Colonic mucosa (tissue), 4 donors: ENCODE measurements around the gene MAP2K5. TPM values are rescaled to one million over a fixed set of nuclear protein-coding genes. Genes with fewer than 3 reads are reported as not detected.

Source experiments
- DNase-seq: peaks from one replicate; pipeline ENCODE4 v3.0.0-alpha.2; 2020
- H3K27ac ChIP-seq: fragments of 200-600 bp; one replicate; pipeline ENCODE4 v1.8.0; 2021
- H3K27me3 ChIP-seq: fragments of 200-600 bp; one replicate; pipeline ENCODE4 v1.8.0; 2021
- H3K36me3 ChIP-seq: fragments of 200-600 bp; one replicate; pipeline ENCODE4 v1.8.0; 2021
- H3K4me1 ChIP-seq: fragments of 200-600 bp; one replicate; pipeline ENCODE4 v1.8.0; 2021; ENCODE audit warnings: mild to moderate bottlenecking
- H3K4me3 ChIP-seq: fragments of 200-600 bp; one replicate; pipeline ENCODE4 v1.8.0; 2021
- H3K9ac ChIP-seq, 2 donors: one replicate each; pipeline ENCODE4 v1.7.0; 2013; ENCODE audit warnings: control low read depth in 2 of 2, low read depth in 2 of 2, low read length in 2 of 2
- H3K9me3 ChIP-seq: fragments of 200-600 bp; one replicate; pipeline ENCODE4 v1.8.0; 2021
- CTCF ChIP-seq: fragments of 200-600 bp; IDR thresholded peaks from one replicate; pipeline ENCODE4 v1.8.0; 2022; ENCODE audit warnings: antibody characterized with exemption, mild to moderate bottlenecking
- intact Hi-C: fragments of 100-400 bp; cut with DNase I; formaldehyde crosslinking; loops from one replicate; pipeline ENCODE4 v1.14.1; 2022
- total RNA-seq, 2 donors: library from RNA; stranded (reverse); fragmentation: NEBNext Ultra II Directional in 1 of 2; extraction: Animal tissue kit (Norgen Biotek cat#: 25700) in 1 of 2; gene quantifications; one replicate each; pipeline ENCODE4 v1.2.1, GENCODE V29; 2021
- donor health status: healthy.
- donor health status: DM: no; HTN: no; CAD: no.
- donor health status: DM: no; HTN: no; CAD: no.

The MAP2K5 gene
- total RNA-seq, 2 donors from 2014 or later, result 19.1 to 20.2 TPM

DNA sequence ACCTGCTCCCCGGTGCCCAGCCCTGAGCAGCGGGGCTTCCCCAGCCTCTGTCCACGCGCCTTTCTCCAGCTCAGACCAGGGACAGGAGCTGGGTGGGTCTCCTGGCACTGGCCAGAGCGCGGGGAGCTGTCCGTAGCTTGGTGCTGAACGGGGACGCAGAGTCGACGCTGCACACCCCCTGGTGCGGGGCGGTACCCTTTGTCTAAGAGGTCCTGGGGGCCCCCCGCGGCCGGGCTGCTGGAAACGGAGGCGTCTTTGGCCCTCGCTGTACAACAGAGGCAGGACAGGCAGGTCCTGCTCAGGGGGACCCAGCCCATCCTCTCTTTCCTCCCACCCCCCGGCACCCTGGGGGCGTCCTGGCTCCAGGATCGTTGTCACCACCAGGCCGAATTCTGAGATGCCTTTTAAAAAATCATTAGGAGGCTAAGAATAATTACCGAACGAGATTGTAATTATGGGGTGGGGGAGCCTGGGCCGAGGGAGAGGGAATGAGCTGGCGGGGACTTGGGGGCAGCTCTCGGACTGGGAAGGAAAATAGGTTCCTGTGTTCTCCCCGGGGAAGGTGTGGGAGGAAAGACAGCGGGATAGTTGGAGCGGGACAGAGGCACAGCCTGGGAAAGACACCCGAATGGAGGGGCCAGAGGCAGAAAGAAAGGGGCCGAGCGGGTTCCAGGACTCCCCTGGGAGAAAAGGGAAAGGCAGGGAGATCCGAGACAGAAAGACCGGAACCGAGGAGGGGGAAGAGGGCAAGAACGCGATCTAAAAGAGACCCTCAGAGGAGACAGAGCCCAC lies 278.7 kb downstream of the MAP2K5 start:
- no peak for TF ChIP-seq CTCF
- intact Hi-C loops, result no loop called here
- H3K27me3 ChIP-seq, result peaks cover 67% of the 10 kb centered on the region
- no peaks in the 10 kb centered on the region for H3K36me3 ChIP-seq
- H3K27ac ChIP-seq, result no peak overlapping the region
- peaks cover 6% of the 10 kb centered on the region for H3K4me1 ChIP-seq
- peak; percentile 42 for DNase-seq
- H3K4me3 ChIP-seq, result no peak overlapping the region
- no peaks in the 10 kb centered on the region for H3K9me3 ChIP-seq
- H3K9ac ChIP-seq, result no peak overlapping the region

GRCh38 chr15:67821784-67822440 lies 279.4 kb downstream of the MAP2K5 start:
- H3K36me3 ChIP-seq, result no peaks in the 10 kb centered on the region
- no peak overlapping the region for H3K9ac ChIP-seq
- intact Hi-C loops, result no loop called here
- H3K4me3 ChIP-seq, result no peak overlapping the region
- peaks cover 75% of the 10 kb centered on the region for H3K27me3 ChIP-seq
- H3K27ac ChIP-seq, result no peak overlapping the region
- no peaks in the 10 kb centered on the region for H3K9me3 ChIP-seq
- no peak for TF ChIP-seq CTCF
- peaks cover 6% of the 10 kb centered on the region for H3K4me1 ChIP-seq
- DNase-seq, result no peak

- Histone ChIP-seq H3K27me3 (peaks cover 83% of the 10 kb centered on the region), H3K9me3 (no peaks in the 10 kb centered on the region), H3K4me1 (peaks cover 7% of the 10 kb centered on the region), H3K4me3 (no peak overlapping the region), H3K27ac (no peak overlapping the region), H3K36me3 (no peaks in the 10 kb centered on the region), H3K9ac (no peak overlapping the region)
- TF ChIP-seq CTCF, result no peak
- intact Hi-C loops, result no loop called here
- no peak for DNase-seq
Observed at GRCh38 chr15:67822537-67823313, 280.2 kb downstream of the MAP2K5 start.

- intact Hi-C loops, result no loop called here
- peaks cover 91% of the 10 kb centered on the region for H3K27me3 ChIP-seq
- H3K4me1 ChIP-seq, result peaks cover 15% of the 10 kb centered on the region
- peak overlapping the region; percentile 23 for H3K4me3 ChIP-seq
- no peak overlapping the region for H3K27ac ChIP-seq
- DNase-seq, result no peak
- H3K9me3 ChIP-seq, result no peaks in the 10 kb centered on the region
- no peaks in the 10 kb centered on the region for H3K36me3 ChIP-seq
- no peak for TF ChIP-seq CTCF
- no peak overlapping the region for H3K9ac ChIP-seq
Observed at GRCh38 chr15:67823314-67824196, 281.1 kb downstream of the MAP2K5 start.
